ENCODE results near the gene HMCN1. TPM values are rescaled to one million over a fixed set of nuclear protein-coding genes. Genes with fewer than 3 reads are reported as not detected.

HMCN1 gene
- total and polyA plus RNA-seq, 9 donors, result 1.4 to 26.6 (median 3.8) TPM

GRCh38 chr1:185972096-185972850 is 238.1 kb downstream of the HMCN1 start:
- Histone ChIP-seq H3K27me3 (no peaks in the 10 kb centered on the region), H3K36me3 (no peaks in the 10 kb centered on the region), H3K4me1 (ENCODE audit: insufficient read depth) (no peaks in the 10 kb centered on the region), H3K27ac (no peak overlapping the region), H3K9me3 (no peaks in the 10 kb centered on the region), H3K4me3 (no peak overlapping the region)
- TF ChIP-seq CTCF (IDR thresholded peaks at IDR 0.05), result no peak
- TF ChIP-seq POLR2A (IDR thresholded peaks at IDR 0.05), result no peak
- TF ChIP-seq EP300 (IDR thresholded peaks at IDR 0.05), result no peak
- intact Hi-C loops (cut with DNase I), result no loop called here
- WGBS, 3 donors, result 80 to 90% (median 82%) methylated on average over 3 of the region's 3 CpGs
- DNase-seq, result no peak

GRCh38 chr1:185973645-185974044 is 239.5 kb downstream of the HMCN1 start:
- Histone ChIP-seq H3K4me1 (ENCODE audit: insufficient read depth) (no peaks in the 10 kb centered on the region), H3K4me3 (no peak overlapping the region), H3K27ac (no peak overlapping the region), H3K36me3 (no peaks in the 10 kb centered on the region), H3K9me3 (no peaks in the 10 kb centered on the region), H3K27me3 (no peaks in the 10 kb centered on the region)
- DNase-seq, result no peak
- 11 to 33% (median 21%) methylated on average over 1 of the region's 1 CpG for WGBS, 3 donors
- intact Hi-C loops (cut with DNase I), result no loop called here
- no peak for TF ChIP-seq POLR2A (IDR thresholded peaks at IDR 0.05)
- no peak for TF ChIP-seq EP300 (IDR thresholded peaks at IDR 0.05)
- TF ChIP-seq CTCF (IDR thresholded peaks at IDR 0.05), result no peak

- Histone ChIP-seq H3K36me3 (no peaks in the 10 kb centered on the region), H3K27ac (no peak overlapping the region), H3K4me1 (ENCODE audit: insufficient read depth) (no peaks in the 10 kb centered on the region), H3K9me3 (no peaks in the 10 kb centered on the region), H3K4me3 (no peak overlapping the region), H3K27me3 (no peaks in the 10 kb centered on the region)
- intact Hi-C loops (cut with DNase I), result no loop called here
- WGBS, 3 donors, result 96 to 97% (median 97%) methylated on average over 3 of the region's 3 CpGs
- no peak for TF ChIP-seq CTCF (IDR thresholded peaks at IDR 0.05)
- TF ChIP-seq EP300 (IDR thresholded peaks at IDR 0.05), result no peak
- TF ChIP-seq POLR2A (IDR thresholded peaks at IDR 0.05), result no peak
- DNase-seq, result no peak
Observed at GRCh38 chr1:185974367-185975170, 240.4 kb downstream of the HMCN1 start.

- H3K9me3 ChIP-seq, result no peaks in the 10 kb centered on the region
- DNase-seq, result no peak
- WGBS, 3 donors, result 97 to 98% (median 98%) methylated on average over 1 of the region's 1 CpG
- no peaks in the 10 kb centered on the region for H3K36me3 ChIP-seq
- no peak for TF ChIP-seq EP300 (IDR thresholded peaks at IDR 0.05)
- H3K4me1 ChIP-seq (ENCODE audit: insufficient read depth), result peaks cover 1% of the 10 kb centered on the region
- H3K27me3 ChIP-seq, result no peaks in the 10 kb centered on the region
- no peak overlapping the region for H3K27ac ChIP-seq
- intact Hi-C loops (cut with DNase I), result no loop called here
- H3K4me3 ChIP-seq, result no peak overlapping the region
Observed at GRCh38 chr1:185980891-185981290, 246.7 kb downstream of the HMCN1 start.
